Measurements from ENCODE around the gene PDE4A.

PDE4A gene

DNA sequence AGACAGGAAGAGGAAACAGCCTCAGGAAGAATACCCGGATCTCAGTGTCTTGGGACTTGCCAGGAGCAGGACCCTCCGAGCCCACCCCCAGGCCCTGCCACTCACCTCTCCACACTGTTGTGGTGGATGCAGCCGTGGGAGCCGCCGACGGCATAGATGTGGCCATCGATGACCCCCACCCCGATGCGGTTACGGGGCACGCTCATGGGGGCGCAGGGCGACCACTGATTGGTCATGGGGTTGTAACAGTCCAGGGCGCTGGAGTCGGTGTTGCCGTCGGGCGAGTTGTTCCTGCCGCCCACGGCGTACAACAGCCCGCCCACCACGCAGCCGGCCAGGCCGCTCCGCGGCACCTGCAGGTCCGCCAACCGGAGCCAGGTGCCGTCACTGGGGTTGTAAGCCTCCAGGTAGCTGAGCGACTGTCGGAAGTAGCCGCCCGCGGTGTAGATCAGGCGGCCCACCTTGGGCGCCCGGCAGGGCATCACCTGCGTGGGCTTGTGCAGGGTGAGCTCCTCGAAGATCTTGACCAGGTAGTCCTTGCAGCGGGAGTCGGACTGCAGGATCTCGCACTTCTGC, 71.2 kb downstream of the PDE4A start:
- Histone ChIP-seq H3K4me1 (ENCODE audit: control insufficient read depth, insufficient read depth, low read length) (peaks cover 4% of the 10 kb centered on the region), H3K27me3 (ENCODE audit: control insufficient read depth, insufficient read depth, low read length) (no peaks in the 10 kb centered on the region), H3K9me3 (ENCODE audit: control insufficient read depth, low read length) (no peaks in the 10 kb centered on the region), H3K4me3 (ENCODE audit: low read length) (no peak overlapping the region), H3K9ac (ENCODE audit: low read length) (no peak overlapping the region), H3K36me3 (ENCODE audit: control insufficient read depth, insufficient read depth, low read length) (peaks cover 10% of the 10 kb centered on the region)

DNA sequence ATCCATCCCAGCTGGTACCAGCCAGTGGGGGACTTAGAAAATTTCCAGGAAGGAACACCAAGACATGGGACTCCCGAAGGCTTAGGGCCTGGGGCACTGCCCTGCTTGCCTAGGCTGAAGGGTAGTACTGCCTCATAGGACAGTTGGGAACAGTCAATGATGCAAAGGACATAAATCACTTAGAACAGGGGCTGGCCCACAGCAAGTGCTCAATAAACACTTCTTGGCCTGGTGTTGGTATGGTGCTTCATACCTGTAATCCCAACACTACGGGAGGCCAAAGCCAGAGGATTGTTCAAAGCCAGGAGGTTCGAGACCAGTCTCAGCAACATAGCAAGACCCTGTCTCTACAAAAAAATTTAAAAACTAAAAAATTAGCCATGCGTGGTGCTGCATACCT, 77.0 kb downstream of the PDE4A start:
- H3K4me3 ChIP-seq (ENCODE audit: low read length) = no peak overlapping the region
- H3K36me3 ChIP-seq (ENCODE audit: control insufficient read depth, insufficient read depth, low read length) = no peaks in the 10 kb centered on the region
- no peaks in the 10 kb centered on the region for H3K27me3 ChIP-seq (ENCODE audit: control insufficient read depth, insufficient read depth, low read length)
- H3K9ac ChIP-seq (ENCODE audit: low read length) = peak overlapping the region; percentile 45
- H3K4me1 ChIP-seq (ENCODE audit: control insufficient read depth, insufficient read depth, low read length) = peaks cover 30% of the 10 kb centered on the region
- no peaks in the 10 kb centered on the region for H3K9me3 ChIP-seq (ENCODE audit: control insufficient read depth, low read length)

DNA sequence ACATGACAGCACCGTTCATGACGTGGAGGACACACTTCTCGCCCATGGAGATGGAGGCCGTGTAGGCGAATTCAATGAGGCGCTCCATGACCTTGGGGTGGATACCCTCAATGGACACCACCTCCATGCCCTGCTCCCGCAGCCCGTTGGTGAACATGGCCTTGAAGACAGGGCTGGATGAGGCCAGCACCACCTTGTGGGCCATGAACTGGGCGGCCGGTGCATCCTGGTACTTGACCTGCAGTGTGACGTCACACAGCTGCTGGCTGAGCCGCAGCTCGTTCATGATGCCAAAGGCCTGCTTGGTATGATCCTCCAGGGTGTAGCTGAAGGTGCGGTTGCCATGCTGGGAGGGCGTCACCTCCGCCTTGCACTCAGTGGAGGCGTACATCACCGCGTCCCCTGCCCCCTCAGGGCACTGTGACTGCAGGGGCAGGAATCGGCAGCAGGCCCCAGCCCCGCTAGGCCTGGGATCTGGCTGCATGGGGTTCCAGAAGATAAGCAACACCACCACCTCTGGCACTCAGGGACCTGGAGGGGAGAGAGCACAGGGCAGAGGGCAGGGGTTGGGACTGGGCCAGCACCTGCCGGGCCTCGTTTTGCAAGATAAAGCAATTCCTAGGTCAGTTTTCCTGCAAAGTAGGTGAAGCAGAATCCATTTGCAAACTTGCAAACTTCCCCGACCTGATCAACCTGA, 79.4 kb downstream of the PDE4A start:
- H3K4me1 ChIP-seq (ENCODE audit: control insufficient read depth, insufficient read depth, low read length) = peaks cover 29% of the 10 kb centered on the region
- H3K27me3 ChIP-seq (ENCODE audit: control insufficient read depth, insufficient read depth, low read length) = no peaks in the 10 kb centered on the region
- H3K9me3 ChIP-seq (ENCODE audit: control insufficient read depth, low read length) = no peaks in the 10 kb centered on the region
- no peaks in the 10 kb centered on the region for H3K36me3 ChIP-seq (ENCODE audit: control insufficient read depth, insufficient read depth, low read length)
- no peak overlapping the region for H3K9ac ChIP-seq (ENCODE audit: low read length)
- H3K4me3 ChIP-seq (ENCODE audit: low read length) = no peak overlapping the region

GRCh38 chr19:10500247-10500592, 79.9 kb downstream of the PDE4A start:
- Histone ChIP-seq H3K9ac (ENCODE audit: low read length) (no peak overlapping the region), H3K9me3 (ENCODE audit: control insufficient read depth, low read length) (no peaks in the 10 kb centered on the region), H3K36me3 (ENCODE audit: control insufficient read depth, insufficient read depth, low read length) (no peaks in the 10 kb centered on the region), H3K4me1 (ENCODE audit: control insufficient read depth, insufficient read depth, low read length) (peaks cover 29% of the 10 kb centered on the region), H3K4me3 (ENCODE audit: low read length) (no peak overlapping the region), H3K27me3 (ENCODE audit: control insufficient read depth, insufficient read depth, low read length) (no peaks in the 10 kb centered on the region)

DNA sequence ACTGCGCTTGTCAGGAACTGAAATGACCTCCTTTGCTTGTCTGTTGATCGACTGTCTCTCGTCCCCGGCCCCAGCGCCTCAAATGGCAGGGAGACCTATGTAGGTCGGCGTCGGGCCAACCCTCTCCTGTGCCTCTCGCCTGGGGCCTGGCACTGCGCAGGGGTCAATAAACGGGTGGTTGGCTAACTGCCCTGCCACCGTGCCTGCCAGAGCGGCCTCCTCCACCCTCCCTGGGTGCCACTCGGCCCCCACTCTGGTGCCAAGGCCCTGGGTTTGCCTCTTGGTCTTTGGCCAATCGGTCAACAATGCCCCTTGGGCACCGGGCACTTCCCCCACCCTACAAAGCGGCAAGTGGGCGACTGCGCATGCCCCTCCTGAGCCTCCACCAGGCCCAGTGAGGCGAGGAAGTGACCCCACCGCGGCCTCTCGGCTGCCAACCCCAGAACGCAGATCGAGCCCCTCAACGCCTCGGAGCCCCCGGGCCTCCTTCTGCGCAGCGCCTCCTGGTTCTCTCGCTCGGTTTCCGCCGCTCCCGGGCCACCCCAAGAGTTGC, 81.7 kb downstream of the PDE4A start:
- H3K4me3 ChIP-seq (ENCODE audit: low read length) = peak overlapping the region; percentile 94
- H3K36me3 ChIP-seq (ENCODE audit: control insufficient read depth, insufficient read depth, low read length) = no peaks in the 10 kb centered on the region
- no peaks in the 10 kb centered on the region for H3K9me3 ChIP-seq (ENCODE audit: control insufficient read depth, low read length)
- H3K27me3 ChIP-seq (ENCODE audit: control insufficient read depth, insufficient read depth, low read length) = no peaks in the 10 kb centered on the region
- peaks cover 29% of the 10 kb centered on the region for H3K4me1 ChIP-seq (ENCODE audit: control insufficient read depth, insufficient read depth, low read length)
- H3K9ac ChIP-seq (ENCODE audit: low read length) = peak overlapping the region; percentile 97

DNA sequence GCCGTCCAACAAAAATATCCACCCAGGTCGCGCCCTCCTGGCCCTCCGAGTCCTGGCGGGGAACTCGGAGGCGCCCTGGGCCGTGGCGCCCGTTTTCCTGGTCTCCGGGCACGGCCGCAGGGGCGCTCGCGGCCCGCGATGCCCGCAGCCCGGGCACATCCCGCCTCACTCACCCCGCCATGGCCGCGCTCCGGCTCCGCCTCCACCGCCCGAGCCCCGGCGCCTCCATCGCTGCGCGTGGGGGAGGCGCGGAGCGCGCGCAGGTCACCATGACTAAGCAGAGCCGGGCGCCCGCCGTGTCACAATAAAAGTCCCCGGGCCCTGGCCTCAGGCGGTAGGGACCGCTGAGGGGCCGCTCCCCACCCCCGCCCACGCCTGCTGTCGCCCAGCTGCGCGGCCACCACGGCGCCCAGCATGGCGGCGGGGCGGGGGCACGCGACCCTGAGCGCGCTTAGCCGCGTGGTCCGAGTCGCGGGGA, 82.2 kb downstream of the PDE4A start:
- H3K9me3 ChIP-seq (ENCODE audit: control insufficient read depth, low read length) = no peaks in the 10 kb centered on the region
- no peaks in the 10 kb centered on the region for H3K36me3 ChIP-seq (ENCODE audit: control insufficient read depth, insufficient read depth, low read length)
- peaks cover 25% of the 10 kb centered on the region for H3K4me1 ChIP-seq (ENCODE audit: control insufficient read depth, insufficient read depth, low read length)
- H3K4me3 ChIP-seq (ENCODE audit: low read length) = peak overlapping the region; percentile 94
- peak overlapping the region; percentile 97 for H3K9ac ChIP-seq (ENCODE audit: low read length)
- no peaks in the 10 kb centered on the region for H3K27me3 ChIP-seq (ENCODE audit: control insufficient read depth, insufficient read depth, low read length)

DNA sequence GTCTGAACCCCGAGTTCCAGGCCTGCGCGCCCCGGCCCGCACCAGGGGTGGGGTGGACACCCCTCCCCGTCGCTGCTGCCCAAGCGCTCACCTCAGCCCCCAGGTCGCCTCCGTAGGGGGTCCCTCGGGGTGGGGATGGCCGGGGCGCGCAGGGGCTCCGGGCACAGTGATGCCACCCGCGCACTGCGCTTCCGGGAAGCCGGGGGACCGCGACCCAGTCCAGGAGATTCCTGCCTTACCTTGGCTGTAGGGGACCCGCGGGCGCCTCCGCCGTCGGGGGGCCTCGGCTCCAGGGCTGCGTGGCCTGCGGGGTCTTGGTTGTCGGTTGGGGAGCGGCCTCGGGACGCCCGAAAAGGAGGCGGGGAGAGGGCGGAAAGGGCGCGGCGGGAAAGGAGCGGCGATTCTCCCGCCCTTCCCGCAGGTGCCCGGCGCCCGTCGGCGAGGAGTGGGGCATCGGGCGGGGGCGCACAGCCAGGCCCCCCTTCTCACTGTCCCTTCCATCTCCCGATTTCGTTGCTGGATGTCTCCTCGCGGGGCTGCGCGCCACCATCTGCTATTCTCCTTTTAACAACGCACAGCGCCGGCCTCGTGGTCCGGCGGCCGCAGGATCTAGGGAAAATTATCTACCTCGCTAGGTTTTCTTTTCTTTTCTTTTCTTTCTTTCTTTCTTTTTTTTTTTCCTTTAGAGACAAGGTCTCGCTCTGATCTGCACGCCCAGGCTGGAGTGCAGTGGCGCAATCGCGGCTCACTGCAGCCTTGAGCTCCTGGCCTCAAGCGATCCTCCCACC, 82.9 kb downstream of the PDE4A start, which contains the start of gene KEAP1:
TSS of gene KEAP1 (minus strand) at position 355 of the 788 bp plus-strand sequence. CDS start 3,323 bp downstream, outside the sequence.
- H3K4me1 ChIP-seq (ENCODE audit: control insufficient read depth, insufficient read depth, low read length) = peaks cover 22% of the 10 kb centered on the region
- no peaks in the 10 kb centered on the region for H3K36me3 ChIP-seq (ENCODE audit: control insufficient read depth, insufficient read depth, low read length)
- H3K9ac ChIP-seq (ENCODE audit: low read length) = peak within 1 kb of the TSS; percentile 97
- peak within 1 kb of the TSS; percentile 94 for H3K4me3 ChIP-seq (ENCODE audit: low read length)
- no peaks in the 10 kb centered on the region for H3K27me3 ChIP-seq (ENCODE audit: control insufficient read depth, insufficient read depth, low read length)
- no peaks in the 10 kb centered on the region for H3K9me3 ChIP-seq (ENCODE audit: control insufficient read depth, low read length)

GRCh38 chr19:10505583-10506229, 85.4 kb downstream of the PDE4A start:
- no peaks in the 10 kb centered on the region for H3K9me3 ChIP-seq (ENCODE audit: control insufficient read depth, low read length)
- H3K9ac ChIP-seq (ENCODE audit: low read length) = no peak overlapping the region
- H3K27me3 ChIP-seq (ENCODE audit: control insufficient read depth, insufficient read depth, low read length) = peaks cover 7% of the 10 kb centered on the region
- no peaks in the 10 kb centered on the region for H3K36me3 ChIP-seq (ENCODE audit: control insufficient read depth, insufficient read depth, low read length)
- peaks cover 19% of the 10 kb centered on the region for H3K4me1 ChIP-seq (ENCODE audit: control insufficient read depth, insufficient read depth, low read length)
- no peak overlapping the region for H3K4me3 ChIP-seq (ENCODE audit: low read length)

- no peak overlapping the region for H3K4me3 ChIP-seq (ENCODE audit: low read length)
- H3K9ac ChIP-seq (ENCODE audit: low read length) = no peak overlapping the region
- peaks cover 15% of the 10 kb centered on the region for H3K27me3 ChIP-seq (ENCODE audit: control insufficient read depth, insufficient read depth, low read length)
- no peaks in the 10 kb centered on the region for H3K9me3 ChIP-seq (ENCODE audit: control insufficient read depth, low read length)
- H3K36me3 ChIP-seq (ENCODE audit: control insufficient read depth, insufficient read depth, low read length) = no peaks in the 10 kb centered on the region
- H3K4me1 ChIP-seq (ENCODE audit: control insufficient read depth, insufficient read depth, low read length) = peaks cover 6% of the 10 kb centered on the region
Observed at GRCh38 chr19:10508036-10508435, 87.7 kb downstream of the PDE4A start.

- Histone ChIP-seq H3K27me3 (ENCODE audit: control insufficient read depth, insufficient read depth, low read length) (peaks cover 21% of the 10 kb centered on the region), H3K4me3 (ENCODE audit: low read length) (no peak overlapping the region), H3K9ac (ENCODE audit: low read length) (no peak overlapping the region), H3K4me1 (ENCODE audit: control insufficient read depth, insufficient read depth, low read length) (peaks cover 6% of the 10 kb centered on the region), H3K9me3 (ENCODE audit: control insufficient read depth, low read length) (no peaks in the 10 kb centered on the region), H3K36me3 (ENCODE audit: control insufficient read depth, insufficient read depth, low read length) (no peaks in the 10 kb centered on the region)
Observed at GRCh38 chr19:10508707-10509106, 88.4 kb downstream of the PDE4A start.

- H3K9me3 ChIP-seq (ENCODE audit: control insufficient read depth, low read length) = no peaks in the 10 kb centered on the region
- H3K4me3 ChIP-seq (ENCODE audit: low read length) = no peak overlapping the region
- H3K9ac ChIP-seq (ENCODE audit: low read length) = no peak overlapping the region
- H3K4me1 ChIP-seq (ENCODE audit: control insufficient read depth, insufficient read depth, low read length) = peaks cover 6% of the 10 kb centered on the region
- no peaks in the 10 kb centered on the region for H3K36me3 ChIP-seq (ENCODE audit: control insufficient read depth, insufficient read depth, low read length)
- peaks cover 38% of the 10 kb centered on the region for H3K27me3 ChIP-seq (ENCODE audit: control insufficient read depth, insufficient read depth, low read length)
Observed at GRCh38 chr19:10510301-10510802, 90.0 kb downstream of the PDE4A start.

Measured in mucosa of stomach (tissue), 1 donor.